GM12891 (cell line): Measurements from ENCODE around the gene DCAF8.
A peak's percentile ranks its signal among the peaks of the same experiment; 100 is the strongest.

Experiments used
- DNase-seq: peaks from one replicate; pipeline ENCODE4 v3.0.0; 2011; ENCODE audit warnings: low spot score; ENCODE audit not compliant: insufficient read length
- FAIRE-seq: peaks from 2 replicates; lab custom pipeline; 2011; peaks lifted over from hg19 to GRCh38; lab: Jason Lieb, UNC
- PAX5 ChIP-seq: IDR thresholded peaks from 2 replicates; pipeline ENCODE4 v1.6.1; 2011; ENCODE audit warnings: low read length, moderate library complexity, mild to moderate bottlenecking; ENCODE audit not compliant: insufficient read depth, severe bottlenecking
- POLR2A ChIP-seq: IDR thresholded peaks from 2 replicates; pipeline ENCODE4 v1.6.1; 2011; ENCODE audit warnings: low read depth, low read length, control low read depth
- POLR2AphosphoS5 ChIP-seq: IDR thresholded peaks from 2 replicates; pipeline ENCODE4 v1.6.1; 2011; ENCODE audit warnings: low read depth, low read length, control low read depth
- POU2F2 ChIP-seq: IDR thresholded peaks from 2 replicates; pipeline ENCODE4 v1.6.1; 2011; ENCODE audit warnings: low read depth, mild to moderate bottlenecking, control low read depth, low read length, moderate library complexity
- SPI1 ChIP-seq: IDR thresholded peaks from 2 replicates; pipeline ENCODE4 v1.6.1; 2011; ENCODE audit warnings: low read depth, low read length, control low read depth
- TAF1 ChIP-seq: IDR thresholded peaks from 2 replicates; pipeline ENCODE4 v1.6.1; 2011; ENCODE audit warnings: low read depth, low read length, control low read depth

DCAF8 gene

DNA sequence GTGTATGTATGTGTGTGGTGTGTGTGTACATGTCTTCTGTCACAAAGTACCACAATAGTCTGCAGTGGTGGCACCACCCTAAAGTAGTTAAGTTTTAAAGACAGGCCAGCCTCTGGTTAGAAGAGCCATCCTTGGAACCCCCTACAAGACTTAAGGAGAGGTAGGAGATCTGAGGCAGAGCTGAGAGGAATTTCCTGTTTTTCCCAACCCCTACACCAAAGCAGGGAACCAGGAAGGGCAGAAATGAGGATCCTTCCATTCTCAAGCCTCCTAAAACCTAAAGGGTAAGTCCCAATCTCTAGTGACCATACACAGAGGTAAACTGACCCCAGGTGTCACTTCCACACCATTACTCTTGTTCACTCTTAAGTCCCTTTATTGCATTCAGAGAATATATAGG, 46.0 kb downstream of the DCAF8 start:
- no peak for DNase-seq

GRCh38 chr1:160214481-160215140, 47.7 kb downstream of the DCAF8 start:
- DNase-seq = no peak
- no peak for FAIRE-seq
- TF ChIP-seq PAX5 (no peak), POLR2A (no peak), POU2F2 (no peak), SPI1 (no peak), POLR2AphosphoS5 (no peak), TAF1 (no peak)

More for the DNA sequence above, 46.0 kb downstream of the DCAF8 start:
- FAIRE-seq = no peak
- TF ChIP-seq POLR2A (no peak), SPI1 (no peak), POU2F2 (no peak), TAF1 (no peak), PAX5 (no peak), POLR2AphosphoS5 (no peak)

GRCh38 chr1:160211046-160211790, 51.1 kb downstream of the DCAF8 start:
- FAIRE-seq (no peak), DNase-seq (no peak)

DNA sequence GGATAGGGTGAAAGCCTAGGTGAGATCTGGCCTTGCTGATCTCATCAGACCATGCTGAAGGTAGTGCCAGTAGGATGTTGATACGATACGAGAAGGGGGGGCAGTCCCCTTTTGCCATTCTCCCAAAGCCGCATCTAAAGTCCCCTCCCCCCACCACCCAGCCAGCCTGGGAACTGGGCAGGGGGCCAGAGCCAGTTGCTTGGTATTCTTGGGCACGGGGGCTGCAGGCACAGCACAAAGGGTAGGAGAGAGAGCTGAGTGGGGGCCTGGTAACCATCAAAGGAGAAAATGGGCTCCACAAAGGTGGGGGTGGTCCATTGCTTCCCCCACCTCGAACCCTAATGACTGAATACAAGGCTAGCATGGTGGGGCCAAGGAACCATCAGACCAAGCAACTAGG, 51.8 kb downstream of the DCAF8 start:
- FAIRE-seq (peak; percentile 16), DNase-seq (no peak)
- no peak for TF ChIP-seq POLR2AphosphoS5
- no peak for TF ChIP-seq POU2F2
- no peak for TF ChIP-seq TAF1

More at GRCh38 chr1:160211046-160211790, 51.1 kb downstream of the DCAF8 start:
- no peak for TF ChIP-seq TAF1
- no peak for TF ChIP-seq SPI1
- TF ChIP-seq POLR2AphosphoS5 = no peak
- no peak for TF ChIP-seq PAX5
- TF ChIP-seq POLR2A = no peak
- no peak for TF ChIP-seq POU2F2

DNA sequence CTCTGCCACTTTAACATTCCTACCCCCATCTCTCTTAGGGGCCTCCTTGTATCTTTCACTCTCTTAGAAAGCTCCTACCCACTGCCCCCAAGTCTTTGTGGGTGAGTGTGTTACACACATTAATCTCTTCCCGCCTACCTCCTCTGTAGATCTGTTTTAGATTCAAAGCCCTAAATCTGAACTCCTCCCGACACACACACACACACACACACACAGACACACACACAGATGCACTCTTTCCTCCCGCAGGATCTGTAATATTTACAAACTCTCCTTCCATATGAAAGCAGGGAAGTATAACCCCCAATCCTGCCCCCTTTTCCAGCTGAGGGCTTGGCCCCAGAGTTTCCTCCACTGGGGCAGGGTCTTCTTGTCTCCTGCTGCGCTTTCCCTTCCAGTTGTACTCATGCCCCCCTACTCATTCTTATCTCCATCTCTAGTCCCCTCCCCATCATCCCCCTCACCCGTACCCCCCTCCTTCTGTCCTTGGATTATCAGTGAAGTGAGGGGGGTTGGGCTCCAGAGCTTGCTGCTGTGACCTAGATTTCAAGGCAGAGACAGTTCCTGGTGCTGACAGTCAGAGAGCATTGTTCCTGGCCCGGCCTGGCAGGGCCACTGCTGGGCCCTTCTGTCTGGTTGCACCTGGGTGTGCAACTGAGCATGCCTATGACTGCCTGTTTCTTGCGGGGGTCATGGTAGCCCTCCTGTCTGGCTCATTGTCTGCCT, 52.9 kb downstream of the DCAF8 start:
- FAIRE-seq (no peak), DNase-seq (no peak)
- TF ChIP-seq TAF1 = no peak
- no peak for TF ChIP-seq POLR2A
- no peak for TF ChIP-seq SPI1
- no peak for TF ChIP-seq POU2F2
- no peak for TF ChIP-seq PAX5
- no peak for TF ChIP-seq POLR2AphosphoS5

DNA sequence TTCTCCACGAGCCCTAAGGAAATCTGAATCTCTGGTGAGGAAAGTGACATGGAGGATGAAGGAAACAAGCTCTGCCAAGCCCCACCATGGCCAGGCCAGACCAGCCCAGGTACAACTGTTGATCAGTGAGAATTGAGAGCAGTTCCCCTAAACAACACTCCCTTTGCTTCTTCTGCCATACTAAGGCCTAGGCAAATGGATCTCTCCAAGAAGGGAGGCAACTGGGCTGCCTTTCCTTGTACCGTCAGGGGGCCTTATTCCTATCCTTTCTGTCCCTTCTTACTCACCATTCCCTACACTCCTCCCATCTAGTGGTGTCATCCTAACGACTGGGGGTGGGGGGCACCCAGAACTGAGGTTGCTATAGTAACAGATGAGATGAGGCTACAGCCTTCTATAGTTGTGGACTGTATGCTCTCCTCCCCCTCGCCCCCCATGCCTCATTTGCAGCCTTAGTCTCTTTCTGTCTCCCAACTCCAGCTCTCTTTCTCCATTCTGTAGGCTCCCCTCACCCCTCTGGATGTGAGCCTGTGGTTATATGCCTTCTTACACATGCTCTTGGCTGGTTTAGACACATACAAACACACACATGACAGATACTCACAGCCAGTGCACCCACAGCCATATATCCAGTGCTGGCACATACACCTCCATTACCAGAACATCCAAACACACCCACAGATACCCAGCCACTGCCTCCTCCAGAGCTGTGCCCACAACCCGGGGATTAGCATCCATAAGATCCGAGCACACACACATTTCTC, 53.6 kb downstream of the DCAF8 start:
- TF ChIP-seq TAF1 = no peak
- no peak for TF ChIP-seq PAX5
- no peak for TF ChIP-seq SPI1
- no peak for TF ChIP-seq POLR2AphosphoS5
- no peak for TF ChIP-seq POU2F2
- no peak for TF ChIP-seq POLR2A
- FAIRE-seq (no peak), DNase-seq (no peak)

- FAIRE-seq = no peak
- no peak for TF ChIP-seq TAF1
- no peak for TF ChIP-seq PAX5
- no peak for TF ChIP-seq POU2F2
- TF ChIP-seq POLR2AphosphoS5 = no peak
- no peak for TF ChIP-seq SPI1
- no peak for TF ChIP-seq POLR2A
- DNase-seq = no peak
These were observed 54.4 kb downstream of the DCAF8 start for GRCh38 chr1:160207771-160208556.

GRCh38 chr1:160207118-160207650, 55.2 kb downstream of the DCAF8 start:
- no peak for FAIRE-seq
- no peak for TF ChIP-seq POLR2A
- TF ChIP-seq SPI1 = no peak
- TF ChIP-seq TAF1 = no peak
- TF ChIP-seq POLR2AphosphoS5 = no peak
- TF ChIP-seq POU2F2 = no peak
- TF ChIP-seq PAX5 = no peak
- DNase-seq = no peak
